HG02852 (cell line): ENCODE results near the gene ATP11C.
A peak's percentile ranks its signal among the peaks of the same experiment; 100 is the strongest.
"Not testable (repeated sequence)": the region's sequence is repeated elsewhere in the genome, so short reads cannot be mapped to it uniquely, and the experiment has no call there.

Experiments
- ATAC-seq: cut with Tn5 transposase; IDR thresholded peaks from one replicate; pipeline ENCODE4 v1.9.1; 2021; ENCODE audit warnings: mild to moderate bottlenecking, moderate library complexity; ENCODE audit not compliant: unreplicated experiment

Gene ATP11C

DNA sequence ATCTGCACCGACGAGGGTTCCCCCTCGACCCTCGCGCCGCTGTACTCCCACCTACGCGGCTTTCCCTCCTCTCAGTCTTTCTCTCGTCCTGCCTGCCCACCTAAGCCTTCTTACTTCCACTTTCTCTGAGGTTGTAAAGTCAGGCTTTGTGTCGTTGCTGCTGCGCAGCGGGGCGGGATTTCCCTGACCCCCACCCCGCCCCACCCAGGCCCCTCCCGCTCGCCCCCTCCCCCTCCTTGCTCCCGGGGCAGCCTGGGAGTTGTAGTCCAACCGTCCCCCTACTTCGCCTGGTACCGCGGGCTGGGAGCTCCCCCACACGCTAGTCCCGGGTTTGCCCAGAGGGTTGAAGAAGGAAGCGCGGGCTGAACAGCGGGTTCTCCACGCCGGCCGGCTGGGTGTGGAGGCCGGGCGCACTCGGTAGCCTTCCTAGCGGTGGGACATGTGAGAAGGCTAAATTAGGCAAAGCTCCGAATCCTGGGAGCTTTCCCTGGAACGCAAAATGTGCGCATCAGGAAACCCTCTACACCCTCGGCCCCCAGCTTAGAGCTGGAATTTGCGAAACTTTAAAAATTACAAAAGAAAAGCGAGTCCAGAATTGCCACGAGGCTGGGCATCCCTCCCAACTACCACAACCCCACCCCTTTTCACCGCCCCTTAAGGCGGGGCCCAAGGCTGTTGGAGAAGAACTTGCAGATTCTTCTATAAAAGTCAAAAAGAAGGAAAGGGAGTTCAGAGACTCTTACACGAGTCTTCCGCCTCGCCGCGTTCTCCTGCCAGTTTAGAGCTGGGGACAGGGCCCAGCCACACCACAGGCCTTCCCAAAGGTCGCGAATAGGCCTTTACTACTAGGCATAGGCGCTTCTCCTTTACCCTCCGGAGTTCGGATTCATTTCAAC, at the start of gene ATP11C:
Gene ATP11C (minus strand): TSS at position 153 of the 896 bp plus-strand sequence. CDS start 1,011 bp downstream, outside the sequence.
- ATAC-seq: peak; percentile 69

DNA sequence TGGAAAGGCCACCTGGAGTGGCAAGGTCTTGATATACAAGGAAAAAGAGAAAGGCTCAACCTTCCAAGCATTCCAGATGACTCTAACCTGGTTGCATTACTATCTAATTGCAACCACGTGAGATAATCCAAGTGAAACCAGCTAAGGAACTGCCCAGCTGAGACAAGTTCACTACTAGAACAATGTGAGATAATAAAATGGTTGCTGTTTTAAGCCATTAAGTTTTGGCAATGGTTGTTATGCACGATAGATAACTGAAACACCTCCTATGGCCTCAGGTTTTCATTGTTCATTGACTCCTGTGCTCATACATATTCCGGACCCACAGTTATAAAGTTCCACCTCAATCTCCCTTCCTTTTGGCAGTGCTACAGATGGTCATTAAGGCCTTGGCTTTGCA, 41.6 kb upstream of the ATP11C start:
- no peak for ATAC-seq

DNA sequence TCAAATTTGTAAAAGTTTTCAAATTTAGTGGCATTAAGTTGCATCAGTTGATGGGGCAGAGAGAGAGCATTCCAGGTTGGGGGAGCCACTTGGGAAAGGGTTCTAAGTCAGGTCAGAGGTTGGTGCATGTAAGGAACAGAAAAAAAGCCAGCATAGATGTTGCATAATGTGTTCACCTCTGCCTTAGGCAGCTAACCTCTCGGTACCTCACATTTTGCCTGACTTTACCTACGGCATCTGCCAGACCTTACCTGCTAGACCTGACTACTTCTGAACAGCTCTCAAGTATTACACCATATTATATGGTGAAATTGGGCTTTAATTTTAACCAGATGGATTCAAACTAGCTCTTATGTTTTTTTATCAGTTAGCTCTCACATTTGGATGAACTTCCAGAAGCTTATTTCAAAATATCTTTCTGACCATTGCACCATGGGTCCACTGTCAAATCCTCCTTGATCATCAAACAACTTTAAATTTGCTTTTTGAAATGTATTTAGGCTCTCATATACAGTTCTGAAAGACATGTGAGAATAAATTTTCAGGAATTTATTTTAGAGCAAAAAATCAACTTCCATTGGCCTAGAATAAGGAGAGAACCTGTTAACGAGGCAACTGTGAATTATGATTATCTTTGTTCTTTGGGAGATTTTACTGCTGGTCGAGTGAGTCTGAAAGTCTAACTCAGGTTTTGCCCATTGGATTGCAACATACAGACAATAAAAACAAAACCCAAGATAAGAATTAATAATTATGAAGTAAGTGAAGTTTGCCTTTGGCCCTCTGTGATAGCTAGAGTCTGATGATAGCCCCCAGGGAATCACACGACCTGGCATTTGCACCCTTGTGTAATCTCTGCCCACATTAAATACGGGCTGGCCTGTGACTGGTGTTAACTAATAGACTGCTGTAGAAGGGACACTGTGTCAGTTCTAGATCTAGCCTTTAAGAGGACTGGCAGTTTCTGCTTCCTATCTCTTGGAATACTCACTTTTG, 40.1 kb upstream of the ATP11C start:
- no peak for ATAC-seq

DNA sequence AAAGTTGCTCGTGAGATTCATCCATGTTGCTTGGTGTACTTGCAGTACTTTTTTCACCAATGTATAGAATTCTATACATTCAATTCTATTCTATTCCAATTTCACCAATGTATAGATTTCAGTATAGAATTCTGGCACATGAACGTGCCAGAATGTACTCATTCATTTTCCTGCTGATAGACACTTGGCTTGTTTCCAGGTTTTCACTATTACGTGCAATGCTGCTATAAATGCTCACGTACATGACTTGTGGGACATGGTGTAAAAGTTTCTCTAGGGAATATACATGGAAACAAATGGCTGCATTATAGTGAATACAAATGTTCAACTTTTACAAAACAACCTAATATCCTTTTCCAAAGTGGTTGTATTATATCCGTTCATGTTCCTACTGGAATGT, 39.3 kb upstream of the ATP11C start:
- ATAC-seq: no peak

GRCh38 chrX:139971394-139971749, 38.5 kb upstream of the ATP11C start:
- no peak for ATAC-seq

- no peak for ATAC-seq
Measured at GRCh38 chrX:139969286-139969685, 36.4 kb upstream of the ATP11C start.

DNA sequence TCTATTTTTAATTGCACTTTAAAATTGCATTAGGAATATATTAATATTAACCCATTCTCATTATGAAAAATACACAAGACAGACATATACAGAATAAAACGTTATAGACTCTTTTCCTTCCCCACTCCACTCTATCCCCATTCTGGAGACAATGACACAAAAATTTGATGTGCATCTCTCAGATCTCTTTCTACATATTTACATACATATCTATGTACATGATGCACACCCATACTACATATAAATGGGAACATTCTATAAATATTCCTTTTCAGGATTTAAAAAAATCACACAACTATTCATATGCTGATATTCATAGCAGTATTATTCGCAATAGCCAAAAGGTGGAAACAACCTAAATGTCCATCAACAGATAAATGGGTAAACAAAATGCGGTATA, 34.9 kb upstream of the ATP11C start:
- ATAC-seq: no peak

DNA sequence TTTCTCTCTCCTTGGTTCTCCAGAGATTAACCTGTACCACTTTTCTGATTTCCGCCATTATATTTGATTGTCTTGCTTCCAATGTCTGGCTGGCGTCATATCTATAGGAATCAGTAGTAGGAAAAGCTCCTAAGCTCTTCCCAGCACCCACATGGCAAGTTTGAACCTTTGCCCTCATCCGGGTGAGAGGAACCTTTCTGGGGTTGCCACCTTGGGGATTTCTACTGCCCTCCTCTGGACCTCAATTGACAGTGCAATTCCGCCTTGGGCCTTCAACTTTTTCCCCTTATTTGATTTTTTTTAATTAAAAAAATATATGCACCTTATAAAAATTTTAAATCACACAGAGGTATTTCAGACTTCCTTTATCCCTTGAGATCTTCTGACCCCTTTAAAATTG, 34.4 kb upstream of the ATP11C start:
- ATAC-seq: no peak

GRCh38 chrX:139966159-139966558, 33.3 kb upstream of the ATP11C start:
- not testable (repeated sequence) for ATAC-seq

DNA sequence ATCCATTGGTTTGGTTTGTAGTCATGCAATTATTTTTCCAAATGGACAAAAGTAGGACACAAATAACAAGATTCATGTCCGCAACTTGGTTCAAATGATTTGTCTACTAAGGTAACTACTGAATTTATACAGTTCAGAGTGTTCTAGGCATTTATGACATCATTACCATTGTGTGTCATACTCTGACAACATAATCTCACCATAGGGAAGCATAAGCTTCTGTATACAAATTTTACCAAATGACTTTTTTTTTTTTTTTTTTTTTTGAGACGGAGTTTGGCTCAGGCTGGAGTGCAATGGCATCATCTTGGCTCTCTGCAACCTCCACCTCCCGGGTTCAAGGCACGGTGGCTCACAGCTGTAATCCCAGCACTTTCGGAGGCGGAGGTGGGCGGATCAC, 32.6 kb upstream of the ATP11C start, which contains the start of gene CXorf66:
Gene CXorf66 (minus strand): TSS at position 101 of the 400 bp plus-strand sequence. CDS start 25 bp downstream, at position 76.
- ATAC-seq: no peak

GRCh38 chrX:139961091-139961490, 28.2 kb upstream of the ATP11C start:
- not testable (repeated sequence) for ATAC-seq

GRCh38 chrX:139949703-139950102, 16.9 kb upstream of the ATP11C start:
- no peak for ATAC-seq

- ATAC-seq: no peak
Measured at GRCh38 chrX:139945075-139945474, 12.2 kb upstream of the ATP11C start.

DNA sequence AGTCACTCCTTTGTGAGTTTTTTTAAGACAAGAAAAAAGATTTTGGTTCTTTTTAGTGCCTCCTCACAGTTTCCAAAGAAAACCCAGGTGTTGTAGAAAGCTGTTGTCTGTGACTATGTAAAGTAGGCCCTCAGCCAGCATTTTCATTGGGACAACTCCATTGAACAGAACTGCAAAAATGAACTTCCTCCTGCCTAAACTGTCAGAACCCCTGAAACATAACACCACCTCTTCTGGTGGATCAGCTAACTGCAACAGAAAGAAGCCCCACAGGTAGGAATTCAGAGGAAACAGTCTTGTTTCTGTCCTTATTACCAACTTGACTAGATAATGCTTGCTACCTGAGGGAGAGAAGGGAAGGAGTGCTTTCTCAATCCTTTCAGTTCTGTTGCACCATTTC, 3.4 kb upstream of the ATP11C start:
- no peak for ATAC-seq

- no peak for ATAC-seq
Measured at GRCh38 chrX:139933904-139934303, 1.1 kb upstream of the ATP11C start.

GRCh38 chrX:139932073-139932900, 566 bp downstream of the ATP11C start:
- ATAC-seq: peak; percentile 38

DNA sequence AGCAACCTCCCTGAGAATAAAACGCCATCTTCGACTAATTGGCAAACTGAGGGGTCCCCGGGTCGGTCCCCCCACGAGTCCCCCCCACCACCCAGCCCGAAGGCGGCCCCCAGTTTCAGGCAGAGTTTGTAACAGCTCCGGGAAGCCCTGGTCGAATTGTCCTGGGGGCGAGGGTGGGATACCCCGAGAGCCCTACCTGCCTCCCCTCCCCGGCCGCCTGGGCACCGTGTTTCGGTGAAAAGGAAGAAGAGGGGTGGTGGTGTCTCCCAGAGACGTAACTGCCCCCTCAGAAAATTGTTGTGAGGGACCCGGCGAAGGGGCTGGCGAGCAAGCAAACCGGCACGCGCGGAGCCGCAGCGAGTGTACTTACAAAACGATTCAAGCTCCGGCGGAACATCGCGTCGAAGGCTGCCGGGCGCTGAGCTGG, 1.2 kb downstream of the ATP11C start:
- ATAC-seq: no peak

DNA sequence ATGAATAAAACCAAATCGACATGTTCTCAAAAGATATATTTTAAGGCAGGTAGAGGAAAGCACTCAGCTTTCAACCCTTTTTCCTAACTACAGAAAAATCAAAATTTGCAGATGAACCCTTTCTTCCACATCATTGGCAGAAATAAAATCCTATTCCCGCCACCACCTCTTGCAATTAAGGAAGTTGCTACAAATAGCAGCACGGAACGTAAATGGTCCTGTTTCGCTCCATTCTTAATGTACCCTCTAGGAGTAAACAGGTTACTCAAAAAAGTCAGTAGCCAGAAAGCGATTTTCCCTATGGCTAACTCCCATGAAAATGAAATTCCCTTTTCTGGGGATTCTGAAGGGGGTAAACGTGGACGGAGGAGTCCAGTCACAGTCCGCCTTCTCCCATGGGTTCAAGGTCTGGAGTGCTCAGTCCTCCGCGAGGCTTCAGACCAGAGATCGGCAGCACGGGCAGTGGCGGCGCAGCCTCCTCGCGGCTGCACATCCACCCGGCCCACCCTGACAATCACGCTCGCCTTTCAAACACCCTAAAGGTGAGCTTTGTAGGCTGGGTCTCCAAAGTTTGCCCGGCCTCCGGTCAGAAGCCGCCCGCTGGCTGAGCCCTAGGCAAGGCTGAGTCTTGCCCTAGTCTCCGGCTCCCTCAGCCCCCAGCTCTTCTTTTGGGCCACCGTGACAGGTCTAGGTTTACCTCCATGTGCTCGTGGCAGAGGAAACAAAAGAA, 1.8 kb downstream of the ATP11C start:
- ATAC-seq: no peak

GRCh38 chrX:139930401-139930800, 2.5 kb downstream of the ATP11C start:
- no peak for ATAC-seq

DNA sequence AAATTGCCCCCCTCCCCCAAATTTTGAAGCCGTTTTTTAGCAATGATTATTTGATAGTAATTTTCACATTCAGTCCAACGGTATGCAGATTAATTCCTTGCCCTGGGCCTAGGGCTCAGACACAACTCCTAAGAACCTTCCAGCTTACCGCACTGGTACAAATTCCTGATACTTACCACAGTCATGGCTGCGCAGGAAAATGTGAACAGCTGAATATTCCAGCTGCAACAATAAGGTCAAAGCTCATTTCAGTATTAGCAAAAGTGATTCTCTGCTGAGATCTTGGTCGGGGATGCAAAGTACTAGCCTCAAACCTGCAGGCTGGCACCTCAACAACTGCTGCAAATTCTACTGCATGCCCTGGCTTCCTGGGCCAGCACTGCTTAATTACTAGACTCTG, 3.0 kb downstream of the ATP11C start:
- no peak for ATAC-seq
